HCT116 (cell line): ENCODE measurements around the gene AGMAT. TPM values are rescaled to one million over a fixed set of nuclear protein-coding genes. Genes with fewer than 3 reads are reported as not detected.

ENCODE experiments used
- ATAC-seq: fragments of 200-7000 bp; cut with Tn5 transposase; 2 replicates; pipeline ENCODE4 v1.9.1; 2020; ENCODE audit warnings: mild to moderate bottlenecking, moderate library complexity
- BruUV-seq: library from RNA; stranded (reverse); fragments of 400-500 nt; replicated peaks from 2 replicates; lab custom pipeline; 2021; lab: Mats Ljungman, UMichigan
- CTCF ChIA-PET: fragments of 300-600 bp; sonication (Branson Sonifier 250); formaldehyde crosslinking; loops from one replicate; lab custom pipeline; 2021; ENCODE audit warnings: antibody characterized with exemption; lab: Charles Lee
- POLR2A ChIA-PET: fragments of 300-600, 350-600 bp; sonication (Branson Sonifier 250); formaldehyde crosslinking; loops from one replicate; lab custom pipeline; 2021; ENCODE audit warnings: antibody characterized with exemption; lab: Charles Lee
- RAD21 ChIA-PET, 2 experiments: fragments of 300-600 bp; sonication (Branson Sonifier 250); formaldehyde crosslinking; loops; one replicate each; lab custom pipeline; 2023; ENCODE audit warnings: low total read pairs in 2 of 2; ENCODE audit not compliant: uncharacterized antibody in 2 of 2, unreplicated experiment in 2 of 2, low non-redundant PET in 1 of 2; lab: Charles Lee
- DNase-seq: peaks from one replicate; pipeline ENCODE4 v3.0.0-alpha.2; 2010; ENCODE audit warnings: low read depth, low spot score
- H2AFZ ChIP-seq: fragments of 200-600 bp; shearing (Covaris generic), sonication (generic); 2 replicates; pipeline ENCODE4 v1.6.1; 2017; ENCODE audit warnings: low read depth, mixed run types, mixed read lengths, antibody characterized with exemption, low read length; ENCODE audit not compliant: poor library complexity, severe bottlenecking
- H3K27ac ChIP-seq: 2 replicates; pipeline ENCODE4 v1.5.1; 2012; ENCODE audit warnings: low read depth, low read length
- H3K27me3 ChIP-seq: fragments of 200-600 bp; sonication (generic); 2 replicates; pipeline ENCODE4 v1.6.1; 2016; ENCODE audit warnings: mixed run types, low read length, mixed read lengths; ENCODE audit not compliant: insufficient read depth
- H3K36me3 ChIP-seq, 2 experiments: fragments of 200-500 bp in 1 of 2; fragments of 200-600 bp in 1 of 2; sonication (Bioruptor generic) in 1 of 2; sonication (generic) in 1 of 2; 2 replicates each; pipeline versions ENCODE4 v1.5.1 to v1.6.1; 2014 to 2016; ENCODE audit warnings: low read length in 2 of 2, inconsistent platforms in 1 of 2, mixed read lengths in 1 of 2, mixed run types in 1 of 2; ENCODE audit not compliant: insufficient read depth in 2 of 2, control insufficient read depth in 1 of 2
- H3K4me1 ChIP-seq, 2 experiments: fragments of 200-600 bp in 1 of 2; sonication (generic) in 1 of 2; 2 replicates each; pipeline versions ENCODE4 v1.5.1 to v1.6.1; 2012 to 2017; ENCODE audit warnings: low read length in 2 of 2, inconsistent platforms in 1 of 2, mild to moderate bottlenecking in 1 of 2, mixed read lengths in 1 of 2, mixed run types in 1 of 2, moderate library complexity in 1 of 2; ENCODE audit not compliant: insufficient read depth in 2 of 2, control insufficient read depth in 1 of 2
- H3K4me2 ChIP-seq: fragments of 200-600 bp; sonication (generic); 2 replicates; pipeline ENCODE4 v1.6.1; 2017; ENCODE audit warnings: mixed run types, low read length, mixed read lengths
- H3K4me3 ChIP-seq, 2 experiments: fragments of 200-600 bp in 1 of 2; sonication (generic) in 1 of 2; replicated peaks in 1 of 2; 2 replicates each; pipeline ENCODE4 v1.5.1; 2011 to 2016; ENCODE audit warnings: low read length in 2 of 2, control low read depth in 1 of 2, low read depth in 1 of 2, mild to moderate bottlenecking in 1 of 2, mixed read lengths in 1 of 2, mixed run types in 1 of 2
- H3K79me2 ChIP-seq: fragments of 200-600 bp; sonication (generic); 2 replicates; pipeline ENCODE4 v1.6.1; 2017; ENCODE audit warnings: mild to moderate bottlenecking, mixed run types, low read length, moderate library complexity, mixed read lengths; ENCODE audit not compliant: insufficient read depth
- H3K9ac ChIP-seq: fragments of 200-600 bp; sonication (generic); 2 replicates; pipeline ENCODE4 v1.6.1; 2016; ENCODE audit warnings: low read length, mixed read lengths
- H3K9me2 ChIP-seq: fragments of 200-600 bp; sonication (generic), shearing (Covaris generic); 2 replicates; pipeline ENCODE4 v1.6.1; 2017; ENCODE audit warnings: mixed run types, mild to moderate bottlenecking, moderate library complexity; ENCODE audit not compliant: insufficient read depth
- H3K9me3 ChIP-seq, 2 experiments: fragments of 200-500 bp in 1 of 2; fragments of 200-600 bp in 1 of 2; sonication (Bioruptor generic) in 1 of 2; sonication (generic) in 1 of 2; 2 replicates each; pipeline ENCODE4 v1.6.1; 2014 to 2017; ENCODE audit warnings: low read length in 2 of 2, mixed read lengths in 2 of 2, inconsistent platforms in 1 of 2, low read depth in 1 of 2, mild to moderate bottlenecking in 1 of 2, mixed run types in 1 of 2, moderate library complexity in 1 of 2; ENCODE audit not compliant: control insufficient read depth in 1 of 2, insufficient read depth in 1 of 2
- H4K20me1 ChIP-seq: fragments of 200-600 bp; sonication (generic), shearing (Covaris generic); 2 replicates; pipeline ENCODE4 v1.6.1; 2017; ENCODE audit warnings: mixed run types, mild to moderate bottlenecking, moderate library complexity; ENCODE audit not compliant: insufficient read depth
- EZH2 ChIP-seq: fragments of 200-600 bp; sonication (generic); IDR thresholded peaks from 2 replicates; pipeline ENCODE4 v1.6.1; 2017; ENCODE audit warnings: antibody characterized with exemption, mixed run types
- EZH2phosphoT487 ChIP-seq: fragments of 200-600 bp; IDR thresholded peaks from 2 replicates; pipeline ENCODE4 v1.6.1; 2018; ENCODE audit warnings: antibody characterized with exemption, borderline replicate concordance
- JUND ChIP-seq: IDR thresholded peaks from 2 replicates; pipeline ENCODE4 v1.6.1; 2012
- RAD21 ChIP-seq: IDR thresholded peaks from 2 replicates; pipeline ENCODE4 v1.6.1; 2012; ENCODE audit warnings: low read depth, mild to moderate bottlenecking
- intact Hi-C: fragments of 100-400 bp; cut with micrococcal nuclease; formaldehyde crosslinking; loops from 2 replicates; pipeline ENCODE4 v1.10.0; 2022
- total RNA-seq: library from RNA; stranded (reverse); gene quantifications from one replicate; pipeline ENCODE4 v1.2.1, GENCODE V29; 2021; ENCODE audit not compliant: unreplicated experiment
- TF ChIP-seq, protein P1 (sequence below), 3 experiments: fragments of 200-600 bp in 1 of 3; sonication (generic) in 1 of 3; IDR thresholded peaks in 2 of 3; conservative IDR thresholded peaks in 1 of 3; 2 replicates each; pipeline ENCODE4 v1.5.1; 2012 to 2017; ENCODE audit warnings: low read depth in 2 of 3, low read length in 2 of 3, antibody characterized with exemption in 1 of 3, borderline replicate concordance in 1 of 3, control low read depth in 1 of 3, mild to moderate bottlenecking in 1 of 3, mixed read lengths in 1 of 3, mixed run types in 1 of 3, moderate library complexity in 1 of 3; ENCODE audit not compliant: insufficient read depth in 1 of 3

Gene AGMAT
- total RNA-seq, 1 experiment from 2014 or later, result not detected

DNA sequence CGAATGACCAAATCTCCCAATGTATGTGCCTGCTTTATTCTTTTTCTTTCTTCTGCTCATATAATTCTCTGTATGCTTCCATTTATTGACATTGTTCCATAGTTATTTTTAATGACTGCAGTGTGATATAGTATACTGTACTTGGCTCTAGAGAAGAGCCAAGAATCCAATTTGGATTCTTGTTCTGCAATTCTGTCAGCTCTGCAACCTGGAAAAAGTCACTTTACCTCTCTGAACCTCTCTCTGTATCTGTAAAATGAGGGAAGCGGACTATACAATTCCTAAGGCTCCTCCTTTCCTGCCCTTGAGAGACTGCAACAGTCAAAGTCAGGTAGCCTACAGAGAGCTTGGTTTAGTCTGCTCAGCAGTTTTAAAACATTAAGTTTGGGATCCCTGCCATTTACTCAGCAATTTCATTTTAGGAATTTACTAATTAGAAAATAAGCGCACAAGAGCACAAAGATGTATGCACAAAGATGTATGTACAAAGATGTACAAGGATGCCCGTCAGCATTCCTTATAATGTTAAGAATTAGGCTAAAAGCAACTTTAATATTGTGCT, 43.5 kb downstream of the AGMAT start:
- Histone ChIP-seq H3K9me3 (no peaks in the 10 kb centered on the region), H3K4me3 (no peak overlapping the region), H4K20me1 (0 out of 2 replicates have a peak, but pooled peaks cover 3% of the 10 kb centered on the region), H3K9ac (no peak overlapping the region), H3K36me3 (peaks cover 34 to 35% of the 10 kb centered on the region in 2 experiments; a peak in 3 of 4 replicates), H3K27ac (no peak overlapping the region), H3K9me2 (no peaks in the 10 kb centered on the region), H3K27me3 (no peaks in the 10 kb centered on the region), H3K79me2 (no peaks in the 10 kb centered on the region), H3K4me2 (no peak overlapping the region), H2AFZ (no peak overlapping the region), H3K4me1 (no peaks in the 10 kb centered on the region)
- RAD21 ChIA-PET, result no interaction called here
- intact Hi-C loops, result no loop called here
- CTCF ChIA-PET, result no interaction called here
- DNase-seq (no peak), ATAC-seq (no peak)
- TF ChIP-seq EZH2phosphoT487 (no peak), RAD21 (no peak), EZH2 (no peak)
- TF ChIP-seq, protein P1, sequence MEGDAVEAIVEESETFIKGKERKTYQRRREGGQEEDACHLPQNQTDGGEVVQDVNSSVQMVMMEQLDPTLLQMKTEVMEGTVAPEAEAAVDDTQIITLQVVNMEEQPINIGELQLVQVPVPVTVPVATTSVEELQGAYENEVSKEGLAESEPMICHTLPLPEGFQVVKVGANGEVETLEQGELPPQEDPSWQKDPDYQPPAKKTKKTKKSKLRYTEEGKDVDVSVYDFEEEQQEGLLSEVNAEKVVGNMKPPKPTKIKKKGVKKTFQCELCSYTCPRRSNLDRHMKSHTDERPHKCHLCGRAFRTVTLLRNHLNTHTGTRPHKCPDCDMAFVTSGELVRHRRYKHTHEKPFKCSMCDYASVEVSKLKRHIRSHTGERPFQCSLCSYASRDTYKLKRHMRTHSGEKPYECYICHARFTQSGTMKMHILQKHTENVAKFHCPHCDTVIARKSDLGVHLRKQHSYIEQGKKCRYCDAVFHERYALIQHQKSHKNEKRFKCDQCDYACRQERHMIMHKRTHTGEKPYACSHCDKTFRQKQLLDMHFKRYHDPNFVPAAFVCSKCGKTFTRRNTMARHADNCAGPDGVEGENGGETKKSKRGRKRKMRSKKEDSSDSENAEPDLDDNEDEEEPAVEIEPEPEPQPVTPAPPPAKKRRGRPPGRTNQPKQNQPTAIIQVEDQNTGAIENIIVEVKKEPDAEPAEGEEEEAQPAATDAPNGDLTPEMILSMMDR (IDR thresholded peaks at IDR 0.05 in 2 of 3, conservative IDR thresholded peaks at IDR 0.05 in 1 of 3; ENCODE audit: borderline replicate concordance in 1 of 3, insufficient read depth in 1 of 3, low read depth in 2 of 3, low read length in 2 of 3), result no peak
- no TSS peak for BruUV-seq
- POLR2A ChIA-PET, result no interaction called here

DNA sequence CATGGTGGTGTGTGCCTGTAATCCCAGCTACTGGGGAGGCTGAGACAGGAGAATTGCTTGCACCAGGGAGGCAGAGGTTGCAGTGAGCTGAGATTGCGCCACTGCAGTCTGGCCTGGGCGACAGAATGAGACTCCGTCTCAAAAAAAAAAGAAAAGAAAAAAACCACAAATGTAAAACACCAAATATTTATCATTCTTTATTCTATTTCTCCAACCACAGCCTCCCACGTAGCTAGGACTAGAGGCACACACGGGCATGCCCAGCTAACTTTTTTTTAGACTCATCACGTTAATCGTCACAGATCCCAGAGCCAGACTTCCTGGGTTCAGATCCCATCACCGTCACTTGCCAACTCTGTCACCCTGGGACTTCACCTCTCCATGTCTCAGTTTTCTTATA, 44.7 kb downstream of the AGMAT start:
- no peak overlapping the region for H2AFZ ChIP-seq
- RAD21 ChIA-PET, result no interaction called here
- H3K9ac ChIP-seq, result no peak overlapping the region
- H3K27me3 ChIP-seq, result no peaks in the 10 kb centered on the region
- POLR2A ChIA-PET, result no interaction called here
- H3K9me3 ChIP-seq, result no peaks in the 10 kb centered on the region
- H3K36me3 ChIP-seq, result peaks cover 32 to 37% of the 10 kb centered on the region in 2 experiments; a peak in 3 of 4 replicates
- no peak overlapping the region for H3K4me2 ChIP-seq
- H4K20me1 ChIP-seq, result 0 out of 2 replicates have a peak, but pooled peaks cover 3% of the 10 kb centered on the region
- H3K4me3 ChIP-seq, result no peak overlapping the region
- intact Hi-C loops, result no loop called here
- H3K9me2 ChIP-seq, result no peaks in the 10 kb centered on the region
- no peak overlapping the region for H3K27ac ChIP-seq
- no peak for TF ChIP-seq JUND
- TF ChIP-seq, all 23 proteins: peak for 0
- no TSS peak for BruUV-seq
- H3K79me2 ChIP-seq, result no peaks in the 10 kb centered on the region
- ATAC-seq, result no peak
- CTCF ChIA-PET, result no interaction called here
- no peaks in the 10 kb centered on the region for H3K4me1 ChIP-seq
- DNase-seq, result no peak
